ENCODE measurements around the gene TRIM37.

The TRIM37 gene

DNA sequence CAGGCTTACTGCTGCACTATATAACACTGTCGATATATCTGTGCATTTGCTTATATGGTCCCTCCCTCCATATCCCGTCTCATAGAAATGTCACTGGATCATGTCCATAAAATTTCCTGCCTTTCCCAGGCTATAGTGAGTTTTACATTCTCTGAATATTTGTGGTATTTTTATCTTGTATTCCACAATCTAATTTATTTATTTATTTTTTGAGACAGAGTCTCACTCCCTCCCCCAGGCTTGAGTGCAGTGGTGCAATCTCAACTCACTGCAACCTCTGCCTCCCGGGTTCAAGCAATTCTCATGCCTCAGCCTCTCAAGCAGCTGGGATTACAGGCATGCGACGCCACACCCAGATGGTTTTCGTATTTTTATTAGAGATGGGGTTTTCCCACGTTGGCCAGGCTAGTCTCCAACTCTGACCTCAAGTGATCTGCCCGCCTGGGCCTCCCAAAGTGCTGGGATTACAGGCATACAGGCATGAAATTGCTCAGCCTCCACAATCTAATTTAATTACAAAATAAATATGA, 12.9 kb downstream of the TRIM37 start (continued):
- TF ChIP-seq, protein P1, sequence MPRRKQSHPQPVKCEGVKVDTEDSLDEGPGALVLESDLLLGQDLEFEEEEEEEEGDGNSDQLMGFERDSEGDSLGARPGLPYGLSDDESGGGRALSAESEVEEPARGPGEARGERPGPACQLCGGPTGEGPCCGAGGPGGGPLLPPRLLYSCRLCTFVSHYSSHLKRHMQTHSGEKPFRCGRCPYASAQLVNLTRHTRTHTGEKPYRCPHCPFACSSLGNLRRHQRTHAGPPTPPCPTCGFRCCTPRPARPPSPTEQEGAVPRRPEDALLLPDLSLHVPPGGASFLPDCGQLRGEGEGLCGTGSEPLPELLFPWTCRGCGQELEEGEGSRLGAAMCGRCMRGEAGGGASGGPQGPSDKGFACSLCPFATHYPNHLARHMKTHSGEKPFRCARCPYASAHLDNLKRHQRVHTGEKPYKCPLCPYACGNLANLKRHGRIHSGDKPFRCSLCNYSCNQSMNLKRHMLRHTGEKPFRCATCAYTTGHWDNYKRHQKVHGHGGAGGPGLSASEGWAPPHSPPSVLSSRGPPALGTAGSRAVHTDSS (tag by site-specific recombination; IDR thresholded peaks at IDR 0.05) = no peak
- TF ChIP-seq ZNF426 (tag by site-specific recombination; IDR thresholded peaks at IDR 0.05) (no peak), ZNF664 (tag by site-specific recombination; IDR thresholded peaks at IDR 0.05) (no peak; the same call in 1 of the 2 replicates), ZNF521 (tag by site-specific recombination; IDR thresholded peaks at IDR 0.05) (no peak), SP2 (tag by site-specific recombination; IDR thresholded peaks at IDR 0.05) (peak; percentile 35), RBAK (tag by site-specific recombination; IDR thresholded peaks at IDR 0.05) (no peak), HOXC10 (CRISPR knock-in tag; IDR thresholded peaks at IDR 0.05) (no peak), ZNF621 (tag by site-specific recombination; IDR thresholded peaks at IDR 0.05) (no peak), KLF1 (tag by site-specific recombination; IDR thresholded peaks at IDR 0.05) (peak; percentile 87), GFI1B (tag by site-specific recombination; IDR thresholded peaks at IDR 0.05) (peak; percentile 97), ZNF169 (tag by site-specific recombination; IDR thresholded peaks at IDR 0.05) (no peak), OSR2 (tag by site-specific recombination; IDR thresholded peaks at IDR 0.05) (peak; percentile 53; the same call in 1 of the 2 replicates), ZNF658 (tag by site-specific recombination; IDR thresholded peaks at IDR 0.05) (no peak), ZNF341 (tag by site-specific recombination; IDR thresholded peaks at IDR 0.05; ENCODE audit: low read depth) (peak; percentile 33; the same call in 1 of the 2 replicates), ZNF558 (tag by site-specific recombination; IDR thresholded peaks at IDR 0.05) (no peak), ZNF157 (tag by site-specific recombination; IDR thresholded peaks at IDR 0.05) (no peak), ZNF670 (tag by site-specific recombination; IDR thresholded peaks at IDR 0.05; ENCODE audit: low read depth) (no peak), ZBTB20 (tag by site-specific recombination; IDR thresholded peaks at IDR 0.05) (peak; percentile 76), ZNF221 (tag by site-specific recombination; IDR thresholded peaks at IDR 0.05; ENCODE audit: borderline replicate concordance) (no peak), KLF16 (tag by site-specific recombination; IDR thresholded peaks at IDR 0.05) (peak; percentile 36; the same call in 1 of the 2 replicates), EGR2 (tag by site-specific recombination; IDR thresholded peaks at IDR 0.05; ENCODE audit: low read depth) (no peak), ZNF433 (tag by site-specific recombination; IDR thresholded peaks at IDR 0.05; ENCODE audit: low read depth) (no peak), ZNF596 (tag by site-specific recombination; IDR thresholded peaks at IDR 0.05) (no peak), ZNF416 (tag by site-specific recombination; IDR thresholded peaks at IDR 0.05) (no peak)
- TF ChIP-seq, protein P2, sequence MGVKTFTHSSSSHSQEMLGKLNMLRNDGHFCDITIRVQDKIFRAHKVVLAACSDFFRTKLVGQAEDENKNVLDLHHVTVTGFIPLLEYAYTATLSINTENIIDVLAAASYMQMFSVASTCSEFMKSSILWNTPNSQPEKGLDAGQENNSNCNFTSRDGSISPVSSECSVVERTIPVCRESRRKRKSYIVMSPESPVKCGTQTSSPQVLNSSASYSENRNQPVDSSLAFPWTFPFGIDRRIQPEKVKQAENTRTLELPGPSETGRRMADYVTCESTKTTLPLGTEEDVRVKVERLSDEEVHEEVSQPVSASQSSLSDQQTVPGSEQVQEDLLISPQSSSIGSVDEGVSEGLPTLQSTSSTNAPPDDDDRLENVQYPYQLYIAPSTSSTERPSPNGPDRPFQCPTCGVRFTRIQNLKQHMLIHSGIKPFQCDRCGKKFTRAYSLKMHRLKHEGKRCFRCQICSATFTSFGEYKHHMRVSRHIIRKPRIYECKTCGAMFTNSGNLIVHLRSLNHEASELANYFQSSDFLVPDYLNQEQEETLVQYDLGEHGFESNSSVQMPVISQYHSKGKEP (tag by site-specific recombination; IDR thresholded peaks at IDR 0.05) = peak; percentile 97
- TF ChIP-seq, protein P3, sequence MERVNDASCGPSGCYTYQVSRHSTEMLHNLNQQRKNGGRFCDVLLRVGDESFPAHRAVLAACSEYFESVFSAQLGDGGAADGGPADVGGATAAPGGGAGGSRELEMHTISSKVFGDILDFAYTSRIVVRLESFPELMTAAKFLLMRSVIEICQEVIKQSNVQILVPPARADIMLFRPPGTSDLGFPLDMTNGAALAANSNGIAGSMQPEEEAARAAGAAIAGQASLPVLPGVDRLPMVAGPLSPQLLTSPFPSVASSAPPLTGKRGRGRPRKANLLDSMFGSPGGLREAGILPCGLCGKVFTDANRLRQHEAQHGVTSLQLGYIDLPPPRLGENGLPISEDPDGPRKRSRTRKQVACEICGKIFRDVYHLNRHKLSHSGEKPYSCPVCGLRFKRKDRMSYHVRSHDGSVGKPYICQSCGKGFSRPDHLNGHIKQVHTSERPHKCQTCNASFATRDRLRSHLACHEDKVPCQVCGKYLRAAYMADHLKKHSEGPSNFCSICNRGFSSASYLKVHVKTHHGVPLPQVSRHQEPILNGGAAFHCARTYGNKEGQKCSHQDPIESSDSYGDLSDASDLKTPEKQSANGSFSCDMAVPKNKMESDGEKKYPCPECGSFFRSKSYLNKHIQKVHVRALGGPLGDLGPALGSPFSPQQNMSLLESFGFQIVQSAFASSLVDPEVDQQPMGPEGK (tag by site-specific recombination; IDR thresholded peaks at IDR 0.05) = peak; percentile 53
- TF ChIP-seq, protein P4, sequence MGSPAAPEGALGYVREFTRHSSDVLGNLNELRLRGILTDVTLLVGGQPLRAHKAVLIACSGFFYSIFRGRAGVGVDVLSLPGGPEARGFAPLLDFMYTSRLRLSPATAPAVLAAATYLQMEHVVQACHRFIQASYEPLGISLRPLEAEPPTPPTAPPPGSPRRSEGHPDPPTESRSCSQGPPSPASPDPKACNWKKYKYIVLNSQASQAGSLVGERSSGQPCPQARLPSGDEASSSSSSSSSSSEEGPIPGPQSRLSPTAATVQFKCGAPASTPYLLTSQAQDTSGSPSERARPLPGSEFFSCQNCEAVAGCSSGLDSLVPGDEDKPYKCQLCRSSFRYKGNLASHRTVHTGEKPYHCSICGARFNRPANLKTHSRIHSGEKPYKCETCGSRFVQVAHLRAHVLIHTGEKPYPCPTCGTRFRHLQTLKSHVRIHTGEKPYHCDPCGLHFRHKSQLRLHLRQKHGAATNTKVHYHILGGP (tag by site-specific recombination; IDR thresholded peaks at IDR 0.05) = no peak
- TF ChIP-seq, protein P5, sequence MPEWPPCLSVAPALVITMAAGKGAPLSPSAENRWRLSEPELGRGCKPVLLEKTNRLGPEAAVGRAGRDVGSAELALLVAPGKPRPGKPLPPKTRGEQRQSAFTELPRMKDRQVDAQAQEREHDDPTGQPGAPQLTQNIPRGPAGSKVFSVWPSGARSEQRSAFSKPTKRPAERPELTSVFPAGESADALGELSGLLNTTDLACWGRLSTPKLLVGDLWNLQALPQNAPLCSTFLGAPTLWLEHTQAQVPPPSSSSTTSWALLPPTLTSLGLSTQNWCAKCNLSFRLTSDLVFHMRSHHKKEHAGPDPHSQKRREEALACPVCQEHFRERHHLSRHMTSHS (tag by site-specific recombination; IDR thresholded peaks at IDR 0.05) = no peak
- TF ChIP-seq, protein P6, sequence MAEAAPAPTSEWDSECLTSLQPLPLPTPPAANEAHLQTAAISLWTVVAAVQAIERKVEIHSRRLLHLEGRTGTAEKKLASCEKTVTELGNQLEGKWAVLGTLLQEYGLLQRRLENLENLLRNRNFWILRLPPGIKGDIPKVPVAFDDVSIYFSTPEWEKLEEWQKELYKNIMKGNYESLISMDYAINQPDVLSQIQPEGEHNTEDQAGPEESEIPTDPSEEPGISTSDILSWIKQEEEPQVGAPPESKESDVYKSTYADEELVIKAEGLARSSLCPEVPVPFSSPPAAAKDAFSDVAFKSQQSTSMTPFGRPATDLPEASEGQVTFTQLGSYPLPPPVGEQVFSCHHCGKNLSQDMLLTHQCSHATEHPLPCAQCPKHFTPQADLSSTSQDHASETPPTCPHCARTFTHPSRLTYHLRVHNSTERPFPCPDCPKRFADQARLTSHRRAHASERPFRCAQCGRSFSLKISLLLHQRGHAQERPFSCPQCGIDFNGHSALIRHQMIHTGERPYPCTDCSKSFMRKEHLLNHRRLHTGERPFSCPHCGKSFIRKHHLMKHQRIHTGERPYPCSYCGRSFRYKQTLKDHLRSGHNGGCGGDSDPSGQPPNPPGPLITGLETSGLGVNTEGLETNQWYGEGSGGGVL (tag by site-specific recombination; IDR thresholded peaks at IDR 0.05) = peak; percentile 60; the same call in 1 of the 2 replicates
- TF ChIP-seq, protein P7, sequence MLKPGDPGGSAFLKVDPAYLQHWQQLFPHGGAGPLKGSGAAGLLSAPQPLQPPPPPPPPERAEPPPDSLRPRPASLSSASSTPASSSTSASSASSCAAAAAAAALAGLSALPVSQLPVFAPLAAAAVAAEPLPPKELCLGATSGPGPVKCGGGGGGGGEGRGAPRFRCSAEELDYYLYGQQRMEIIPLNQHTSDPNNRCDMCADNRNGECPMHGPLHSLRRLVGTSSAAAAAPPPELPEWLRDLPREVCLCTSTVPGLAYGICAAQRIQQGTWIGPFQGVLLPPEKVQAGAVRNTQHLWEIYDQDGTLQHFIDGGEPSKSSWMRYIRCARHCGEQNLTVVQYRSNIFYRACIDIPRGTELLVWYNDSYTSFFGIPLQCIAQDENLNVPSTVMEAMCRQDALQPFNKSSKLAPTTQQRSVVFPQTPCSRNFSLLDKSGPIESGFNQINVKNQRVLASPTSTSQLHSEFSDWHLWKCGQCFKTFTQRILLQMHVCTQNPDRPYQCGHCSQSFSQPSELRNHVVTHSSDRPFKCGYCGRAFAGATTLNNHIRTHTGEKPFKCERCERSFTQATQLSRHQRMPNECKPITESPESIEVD (tag by site-specific recombination; IDR thresholded peaks at IDR 0.05) = peak; percentile 92
